IMR-90 (cell line): ENCODE results near the gene NLRP1. TPM values are rescaled to one million over a fixed set of nuclear protein-coding genes. Genes with fewer than 3 reads are reported as not detected.

Experiments
- ATAC-seq: fragments of 200-7000 bp; cut with Tn5 transposase; 2 replicates; pipeline ENCODE4 v1.9.1; 2020; ENCODE audit warnings: low read depth, mild to moderate bottlenecking, moderate library complexity
- BruUV-seq: library from RNA; stranded (reverse); fragments of 400-500 nt; replicated peaks from 2 replicates; lab custom pipeline; 2021; lab: Mats Ljungman, UMichigan
- CTCF ChIA-PET: fragments of 300-600 bp; formaldehyde crosslinking; extraction: SDS; loops from one replicate; lab custom pipeline; 2021; ENCODE audit warnings: antibody characterized with exemption; lab: Yijun Ruan, JAX
- POLR2A ChIA-PET: fragments of 300-600 bp; sonication (Branson Sonifier 250); formaldehyde crosslinking; loops from one replicate; lab custom pipeline; 2022; ENCODE audit warnings: antibody characterized with exemption; ENCODE audit not compliant: unreplicated experiment; lab: Charles Lee
- DNase-seq: peaks from one replicate; pipeline ENCODE4 v3.0.0; 2013
- H2AFZ ChIP-seq: replicated peaks from 2 replicates; pipeline ENCODE3; 2013; ENCODE audit warnings: low read length, mild to moderate bottlenecking; ENCODE audit not compliant: poor library complexity
- H2AK5ac ChIP-seq: 2 replicates; pipeline ENCODE4 v1.6.1; 2013; ENCODE audit warnings: low read depth, low read length, inconsistent platforms
- H2AK9ac ChIP-seq: replicated peaks from 2 replicates; pipeline ENCODE3; 2013; ENCODE audit warnings: mild to moderate bottlenecking, low read depth, low read length, moderate library complexity; ENCODE audit not compliant: poor library complexity
- H2BK120ac ChIP-seq: 2 replicates; pipeline ENCODE4 v1.6.1; 2013; ENCODE audit warnings: low read depth, low read length, inconsistent platforms
- H2BK15ac ChIP-seq: 3 replicates; pipeline ENCODE4 v1.6.1; 2013; ENCODE audit warnings: low read depth, low read length, inconsistent platforms
- H2BK20ac ChIP-seq: 2 replicates; pipeline ENCODE4 v1.6.1; 2013; ENCODE audit warnings: low read depth, mild to moderate bottlenecking, inconsistent platforms, low read length, moderate library complexity
- H2BK5ac ChIP-seq: 2 replicates; pipeline ENCODE4 v1.6.1; 2013; ENCODE audit warnings: mild to moderate bottlenecking, low read depth, low read length, inconsistent platforms; ENCODE audit not compliant: poor library complexity, severe bottlenecking
- H3K14ac ChIP-seq: replicated peaks from 2 replicates; pipeline ENCODE4 v1.6.1; 2013; ENCODE audit warnings: low read depth, low read length, inconsistent platforms
- H3K18ac ChIP-seq: 2 replicates; pipeline ENCODE4 v1.6.1; 2013; ENCODE audit warnings: low read depth, low read length, control low read depth
- H3K23ac ChIP-seq: 2 replicates; pipeline ENCODE4 v1.6.1; 2013; ENCODE audit warnings: low read depth, low read length, inconsistent platforms
- H3K27ac ChIP-seq: 2 replicates; pipeline ENCODE4 v1.5.1; 2013; ENCODE audit warnings: mild to moderate bottlenecking, control low read depth, low read length; ENCODE audit not compliant: insufficient read depth
- H3K27me3 ChIP-seq: 2 replicates; pipeline ENCODE4 v1.6.1; 2013; ENCODE audit warnings: low read length; ENCODE audit not compliant: control insufficient read depth, insufficient read depth
- H3K36me3 ChIP-seq: 2 replicates; pipeline ENCODE4 v1.6.1; 2013; ENCODE audit warnings: low read length, mixed read lengths; ENCODE audit not compliant: control insufficient read depth, insufficient read depth
- H3K4ac ChIP-seq: 2 replicates; pipeline ENCODE4 v1.6.1; 2013; ENCODE audit warnings: low read depth, low read length, inconsistent platforms
- H3K4me1 ChIP-seq: 2 replicates; pipeline ENCODE4 v1.6.1; 2013; ENCODE audit warnings: low read length, mixed read lengths; ENCODE audit not compliant: control insufficient read depth, insufficient read depth
- H3K4me2 ChIP-seq: 2 replicates; pipeline ENCODE4 v1.6.1; 2013; ENCODE audit warnings: low read depth, mild to moderate bottlenecking, control low read depth, low read length, moderate library complexity
- H3K4me3 ChIP-seq: 2 replicates; pipeline ENCODE4 v1.5.1; 2013; ENCODE audit warnings: low read depth, mild to moderate bottlenecking, control low read depth, low read length, moderate library complexity; ENCODE audit not compliant: insufficient read depth
- H3K56ac ChIP-seq: 2 replicates; pipeline ENCODE4 v1.6.1; 2013; ENCODE audit warnings: low read length, inconsistent platforms; ENCODE audit not compliant: insufficient read depth; ENCODE audit errors: extremely low read depth
- H3K79me1 ChIP-seq, 2 experiments: 2 replicates each; pipeline ENCODE4 v1.6.1; 2013; ENCODE audit warnings: low read length in 2 of 2, inconsistent platforms in 1 of 2, low read depth in 1 of 2
- H3K9ac ChIP-seq: 2 replicates; pipeline ENCODE4 v1.6.1; 2013; ENCODE audit warnings: low read depth, low read length, control low read depth
- H3K9me1 ChIP-seq: 2 replicates; pipeline ENCODE4 v1.6.1; 2013; ENCODE audit warnings: low read length, inconsistent platforms; ENCODE audit not compliant: insufficient read depth
- H3K9me3 ChIP-seq: 2 replicates; pipeline ENCODE4 v1.6.1; 2013; ENCODE audit warnings: low read length; ENCODE audit not compliant: control insufficient read depth, insufficient read depth
- H4K20me1 ChIP-seq: 2 replicates; pipeline ENCODE4 v1.6.1; 2013; ENCODE audit warnings: low read length, inconsistent platforms; ENCODE audit not compliant: insufficient read depth
- H4K5ac ChIP-seq: 2 replicates; pipeline ENCODE4 v1.6.1; 2013; ENCODE audit warnings: mild to moderate bottlenecking, low read depth, low read length, control low read depth
- H4K8ac ChIP-seq, 2 experiments: 2 replicates each; pipeline ENCODE4 v1.6.1; 2013; ENCODE audit warnings: low read depth in 2 of 2, low read length in 2 of 2, control low read depth in 1 of 2, inconsistent platforms in 1 of 2
- H4K91ac ChIP-seq: 2 replicates; pipeline ENCODE4 v1.6.1; 2013; ENCODE audit warnings: low read depth, low read length, inconsistent platforms; ENCODE audit not compliant: insufficient read depth
- CEBPB ChIP-seq: IDR thresholded peaks from 2 replicates; pipeline ENCODE4 v1.6.1; 2012; ENCODE audit warnings: low read depth, low read length, improper control_type of control experiment
- MAZ ChIP-seq: IDR thresholded peaks from 2 replicates; pipeline ENCODE4 v1.6.1; 2012; ENCODE audit warnings: low read depth, mild to moderate bottlenecking, low read length, improper control_type of control experiment, moderate library complexity, borderline replicate concordance
- NFE2L2 ChIP-seq: fragments of 150-350 bp; IDR thresholded peaks from 2 replicates; pipeline ENCODE4 v1.6.1; 2016; ENCODE audit warnings: low read depth, mild to moderate bottlenecking, low read length
- RFX5 ChIP-seq: IDR thresholded peaks from 2 replicates; pipeline ENCODE4 v1.8.0; 2012; ENCODE audit warnings: low read depth, mild to moderate bottlenecking, low read length, moderate library complexity
- SMC3 ChIP-seq: fragments of 150-350 bp; IDR thresholded peaks from 2 replicates; pipeline ENCODE4 v1.6.1; 2016; ENCODE audit warnings: low read depth, mild to moderate bottlenecking, antibody characterized with exemption, low read length, moderate library complexity
- WGBS, 2 experiments: methylation state at CpG; one replicate each; pipeline versions ENCODE4 v1.1.5 to v1.1.7; 2013; ENCODE audit warnings: missing lambda C conversion rate in 2 of 2; ENCODE audit not compliant: insufficient read length in 1 of 2; ENCODE audit errors: extremely low coverage in 2 of 2; 5-methylcytosine and 5-hydroxymethylcytosine counted together
- dilution Hi-C: fragments of 300-500 bp; cut with HindIII; formaldehyde crosslinking; loops from one replicate; pipeline ENCODE4 v1.14.3; 2018; ENCODE audit warnings: low sequenced_read_pairs; ENCODE audit not compliant: unreplicated experiment
- in situ Hi-C: fragments of 300-500 bp; cut with MboI; formaldehyde crosslinking; loops from 3 replicates; pipeline ENCODE4 v1.14.3; 2019; ENCODE audit warnings: low sequenced_read_pairs, inconsistent platforms, mixed read lengths
- intact Hi-C: fragments of 100-400 bp; cut with micrococcal nuclease; formaldehyde crosslinking; loops from 2 replicates; pipeline ENCODE4 v1.10.0; 2022
- polyA plus RNA-seq, 3 experiments: library from polyadenylated mRNA; depleted of rRNA; stranded (reverse); fragments of >200 nt; gene quantifications; 2 replicates each; pipeline ENCODE4 v1.2.3, GENCODE V29; 2012; ENCODE audit warnings: low replicate concordance in 1 of 3
- total RNA-seq: library from RNA; depleted of rRNA; stranded (reverse); fragments of >200 nt; gene quantifications from 2 replicates; pipeline ENCODE4 v1.2.3, GENCODE V29; 2012
- TF ChIP-seq, protein P1 (sequence below): fragments of 150-350 bp; IDR thresholded peaks from 2 replicates; pipeline ENCODE4 v1.6.1; 2017; ENCODE audit warnings: mild to moderate bottlenecking, antibody characterized with exemption, low read length, low read depth
- TF ChIP-seq, protein P2 (sequence below): conservative IDR thresholded peaks from 2 replicates; pipeline ENCODE4 v1.5.1; 2012; ENCODE audit warnings: mild to moderate bottlenecking, low read depth, low read length, improper control_type of control experiment

NLRP1 gene
- total and polyA plus RNA-seq, 2 of the 4 experiments (the other 2 are of a cell fraction) = 134 to 340 TPM

DNA sequence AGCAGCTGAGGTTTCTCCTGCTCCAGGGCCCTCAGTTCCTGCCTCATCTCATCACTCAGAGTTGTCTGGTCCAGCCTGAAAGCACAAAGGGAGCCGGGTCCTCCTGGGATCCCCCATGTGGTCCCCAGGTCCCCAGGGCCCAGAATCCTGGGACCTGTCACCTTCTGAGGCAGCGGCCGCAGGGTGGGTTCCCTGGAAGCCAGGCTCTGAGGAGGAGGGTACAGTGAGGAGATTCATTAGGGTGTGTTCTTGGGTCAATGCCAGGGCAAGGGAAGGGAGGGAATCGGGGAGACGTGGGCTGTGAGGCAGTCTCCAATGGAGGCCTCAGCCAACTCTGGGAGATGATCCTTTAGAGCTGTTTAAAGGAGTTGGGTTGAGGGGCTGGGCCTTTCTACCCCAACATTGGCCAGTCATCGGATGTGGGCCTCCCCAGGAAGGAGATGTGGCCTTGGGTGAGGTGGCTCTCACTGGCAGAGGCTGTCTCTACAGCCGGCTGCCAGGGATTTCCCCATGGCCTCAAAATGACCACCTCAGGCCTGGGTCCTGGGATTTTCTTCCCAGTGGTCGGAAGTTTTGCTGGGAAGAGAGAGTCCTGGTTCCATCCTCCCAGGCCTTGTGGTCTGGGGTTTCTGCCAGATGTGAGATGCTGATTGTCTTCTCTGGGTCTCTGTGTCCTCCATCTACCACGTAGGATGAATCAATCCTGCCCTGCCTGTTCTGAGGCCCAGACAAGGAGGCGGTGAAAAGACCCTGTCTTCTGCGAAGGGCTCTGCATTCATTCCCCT lies 47.3 kb downstream of the NLRP1 start:
- ATAC-seq (peak; percentile 72), DNase-seq (peak; percentile 36)
- Histone ChIP-seq H2AK5ac (no peak overlapping the region), H3K4me3 (no peak overlapping the region), H3K4ac (no peak overlapping the region; the same call in 1 of the 2 replicates), H2AFZ (no peak overlapping the region), H3K27me3 (no peaks in the 10 kb centered on the region), H3K9me3 (no peaks in the 10 kb centered on the region), H2BK120ac (no peak overlapping the region), H3K36me3 (peaks cover 29% of the 10 kb centered on the region), H4K20me1 (no peaks in the 10 kb centered on the region), H3K23ac (no peak overlapping the region), H4K5ac (no peak overlapping the region), H3K56ac (no peak overlapping the region), H3K9ac (no peak overlapping the region), H4K8ac (no peak overlapping the region), H3K14ac (no peak overlapping the region), H2AK9ac (peak overlapping the region; percentile 33), H3K4me2 (no peak overlapping the region), H2BK15ac (no peak overlapping the region), H3K18ac (no peak overlapping the region), H3K27ac (no peak overlapping the region), H4K91ac (no peak overlapping the region), H3K4me1 (peaks cover 2% of the 10 kb centered on the region; the same call in 1 of the 2 replicates), H2BK20ac (no peak overlapping the region), H2BK5ac (no peak overlapping the region), H3K79me1 (no peaks in the 10 kb centered on the region), H3K9me1 (0 out of 2 replicates have a peak, but pooled peaks cover 2% of the 10 kb centered on the region)
- TF ChIP-seq, protein P1, sequence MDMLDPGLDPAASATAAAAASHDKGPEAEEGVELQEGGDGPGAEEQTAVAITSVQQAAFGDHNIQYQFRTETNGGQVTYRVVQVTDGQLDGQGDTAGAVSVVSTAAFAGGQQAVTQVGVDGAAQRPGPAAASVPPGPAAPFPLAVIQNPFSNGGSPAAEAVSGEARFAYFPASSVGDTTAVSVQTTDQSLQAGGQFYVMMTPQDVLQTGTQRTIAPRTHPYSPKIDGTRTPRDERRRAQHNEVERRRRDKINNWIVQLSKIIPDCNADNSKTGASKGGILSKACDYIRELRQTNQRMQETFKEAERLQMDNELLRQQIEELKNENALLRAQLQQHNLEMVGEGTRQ = no peak
- TF ChIP-seq, protein P2, sequence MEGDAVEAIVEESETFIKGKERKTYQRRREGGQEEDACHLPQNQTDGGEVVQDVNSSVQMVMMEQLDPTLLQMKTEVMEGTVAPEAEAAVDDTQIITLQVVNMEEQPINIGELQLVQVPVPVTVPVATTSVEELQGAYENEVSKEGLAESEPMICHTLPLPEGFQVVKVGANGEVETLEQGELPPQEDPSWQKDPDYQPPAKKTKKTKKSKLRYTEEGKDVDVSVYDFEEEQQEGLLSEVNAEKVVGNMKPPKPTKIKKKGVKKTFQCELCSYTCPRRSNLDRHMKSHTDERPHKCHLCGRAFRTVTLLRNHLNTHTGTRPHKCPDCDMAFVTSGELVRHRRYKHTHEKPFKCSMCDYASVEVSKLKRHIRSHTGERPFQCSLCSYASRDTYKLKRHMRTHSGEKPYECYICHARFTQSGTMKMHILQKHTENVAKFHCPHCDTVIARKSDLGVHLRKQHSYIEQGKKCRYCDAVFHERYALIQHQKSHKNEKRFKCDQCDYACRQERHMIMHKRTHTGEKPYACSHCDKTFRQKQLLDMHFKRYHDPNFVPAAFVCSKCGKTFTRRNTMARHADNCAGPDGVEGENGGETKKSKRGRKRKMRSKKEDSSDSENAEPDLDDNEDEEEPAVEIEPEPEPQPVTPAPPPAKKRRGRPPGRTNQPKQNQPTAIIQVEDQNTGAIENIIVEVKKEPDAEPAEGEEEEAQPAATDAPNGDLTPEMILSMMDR = no peak
- TF ChIP-seq NFE2L2 (no peak), CEBPB (no peak), RFX5 (no peak), MAZ (no peak), SMC3 (no peak)
- ChIA-PET POLR2A (no interaction called here), CTCF (no interaction called here)
- in situ Hi-C loops = no loop called here
- dilution Hi-C loops = no loop called here
- no TSS peak for BruUV-seq
- intact Hi-C loops = no loop called here
- WGBS, 2 experiments = no CpG with 5 or more reads among the region's 11 CpGs
